ENCODE measurements around the gene PLEKHA4. TPM values are rescaled to one million over a fixed set of nuclear protein-coding genes. Genes with fewer than 3 reads are reported as not detected.
"Not testable (repeated sequence)": the region's sequence is repeated elsewhere in the genome, so short reads cannot be mapped to it uniquely, and the experiment has no call there.

The PLEKHA4 gene
- total RNA-seq, 1 experiment from 2014 or later: 20.7 TPM

DNA sequence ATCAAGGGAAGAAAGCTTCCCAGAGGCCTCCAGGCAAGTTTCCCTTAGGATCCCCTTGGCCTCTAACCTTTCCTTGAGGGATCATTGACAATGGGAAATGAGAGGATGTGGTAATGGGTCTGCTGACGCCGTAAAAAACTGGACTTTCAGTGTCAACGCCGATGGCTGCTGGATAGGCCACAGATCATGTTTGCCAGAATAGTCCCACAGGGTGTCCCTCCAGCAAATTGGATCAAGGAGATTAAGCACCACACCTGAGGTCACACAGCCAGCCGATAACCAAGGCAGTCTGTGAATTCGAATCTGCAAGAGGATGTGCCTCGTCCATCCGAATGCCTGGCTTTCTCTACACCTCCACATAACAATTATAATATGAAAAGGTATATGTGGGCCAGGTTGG lies 75.1 kb downstream of the PLEKHA4 start:
- Histone ChIP-seq H3K27ac (ENCODE audit: low read depth, low read length, poor library complexity, severe bottlenecking) (no peak overlapping the region), H3K4me3 (ENCODE audit: low read depth, low read length, poor library complexity, severe bottlenecking) (no peak overlapping the region), H3K4me1 (ENCODE audit: insufficient read depth, low read length, poor library complexity, severe bottlenecking) (no peaks in the 10 kb centered on the region), H3K9me3 (ENCODE audit: low read depth, low read length, poor library complexity, severe bottlenecking) (no peaks in the 10 kb centered on the region), H3K27me3 (replicated peaks; ENCODE audit: insufficient read depth, low read depth, low read length, poor library complexity) (no peaks in the 10 kb centered on the region), H3K36me3 (ENCODE audit: insufficient read depth, low read length, poor library complexity, severe bottlenecking) (no peaks in the 10 kb centered on the region)
- intact Hi-C loops (cut with micrococcal nuclease; ENCODE audit: unreplicated experiment): loop anchor here (10.0 kb wide), 1 partner anchor 432 kb away; no protein-coding TSS in a partner anchor
- DNase-seq (ENCODE audit: low spot score): no peak
- POLR2A ChIA-PET (ENCODE audit: low non-redundant PET): no interaction called here
- CTCF ChIA-PET: no interaction called here
- no peak for TF ChIP-seq EZH2 (IDR thresholded peaks at IDR 0.05; ENCODE audit: borderline replicate concordance, low read depth, low read length, poor library complexity, severe bottlenecking)
- TF ChIP-seq, protein P1, sequence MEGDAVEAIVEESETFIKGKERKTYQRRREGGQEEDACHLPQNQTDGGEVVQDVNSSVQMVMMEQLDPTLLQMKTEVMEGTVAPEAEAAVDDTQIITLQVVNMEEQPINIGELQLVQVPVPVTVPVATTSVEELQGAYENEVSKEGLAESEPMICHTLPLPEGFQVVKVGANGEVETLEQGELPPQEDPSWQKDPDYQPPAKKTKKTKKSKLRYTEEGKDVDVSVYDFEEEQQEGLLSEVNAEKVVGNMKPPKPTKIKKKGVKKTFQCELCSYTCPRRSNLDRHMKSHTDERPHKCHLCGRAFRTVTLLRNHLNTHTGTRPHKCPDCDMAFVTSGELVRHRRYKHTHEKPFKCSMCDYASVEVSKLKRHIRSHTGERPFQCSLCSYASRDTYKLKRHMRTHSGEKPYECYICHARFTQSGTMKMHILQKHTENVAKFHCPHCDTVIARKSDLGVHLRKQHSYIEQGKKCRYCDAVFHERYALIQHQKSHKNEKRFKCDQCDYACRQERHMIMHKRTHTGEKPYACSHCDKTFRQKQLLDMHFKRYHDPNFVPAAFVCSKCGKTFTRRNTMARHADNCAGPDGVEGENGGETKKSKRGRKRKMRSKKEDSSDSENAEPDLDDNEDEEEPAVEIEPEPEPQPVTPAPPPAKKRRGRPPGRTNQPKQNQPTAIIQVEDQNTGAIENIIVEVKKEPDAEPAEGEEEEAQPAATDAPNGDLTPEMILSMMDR (conservative IDR thresholded peaks at IDR 0.05; ENCODE audit: low read depth, low read length): no peak
- BruUV-seq (replicated peaks): no TSS peak

DNA sequence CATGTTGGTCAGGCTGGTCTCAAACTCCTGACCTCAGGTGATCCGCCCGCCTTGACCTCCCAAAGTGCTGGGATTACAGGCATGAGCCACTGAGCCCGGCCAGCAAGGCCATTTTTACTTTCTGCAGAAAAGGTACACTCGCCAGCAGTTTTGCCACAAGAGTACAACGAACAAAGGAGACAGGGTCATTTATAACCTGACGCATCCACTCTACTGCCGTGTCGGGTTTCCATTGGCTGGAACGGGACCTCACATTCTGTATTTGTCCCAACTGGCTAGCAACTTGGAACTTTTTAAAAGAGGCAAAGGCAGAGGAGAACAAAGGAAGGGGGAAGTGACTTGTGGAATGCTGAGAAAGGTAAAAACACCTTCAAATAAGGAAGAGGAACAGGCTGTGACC lies 81.1 kb downstream of the PLEKHA4 start:
- not testable (repeated sequence) for H3K4me3 ChIP-seq (ENCODE audit: low read depth, low read length, poor library complexity, severe bottlenecking)

More for the DNA sequence above, 81.1 kb downstream of the PLEKHA4 start:
- POLR2A ChIA-PET (ENCODE audit: low non-redundant PET): interaction anchor here (0.7 kb wide), 1 partner anchor 183 kb away, joined by 11 read pairs; no protein-coding TSS in a partner anchor
- DNase-seq (ENCODE audit: low spot score); H3K9me3 ChIP-seq (ENCODE audit: low read depth, low read length, poor library complexity, severe bottlenecking); H3K36me3 ChIP-seq (ENCODE audit: insufficient read depth, low read length, poor library complexity, severe bottlenecking); BruUV-seq (replicated peaks); H3K27ac ChIP-seq (ENCODE audit: low read depth, low read length, poor library complexity, severe bottlenecking); H3K27me3 ChIP-seq (replicated peaks; ENCODE audit: insufficient read depth, low read depth, low read length, poor library complexity); H3K4me1 ChIP-seq (ENCODE audit: insufficient read depth, low read length, poor library complexity, severe bottlenecking); intact Hi-C loops (cut with micrococcal nuclease; ENCODE audit: unreplicated experiment): not testable (repeated sequence)
- CTCF ChIA-PET: interaction anchor here (0.6 to 1.6 kb wide), 8 partner anchors 11 to 409 kb away, joined by 3 to 24 read pairs (median 6); partner anchors contain the start of gene HSD17B14

Other genes with a start within 250 kb of the PLEKHA4 start
- 1,417 and 1,448 TPM in 2 replicates for gene RPL18, start 249.4 kb downstream of the PLEKHA4 start, total RNA-seq (2021)
- 38.8 and 43.0 TPM in 2 replicates for gene SPHK2, start 249.1 kb downstream of the PLEKHA4 start, total RNA-seq (2021)
- 14.2 and 22.1 TPM in 2 replicates for gene DBP, start 231.2 kb downstream of the PLEKHA4 start, total RNA-seq (2021)
- gene CA11, start 222.4 kb downstream of the PLEKHA4 start, total RNA-seq (2021): 36.8 and 38.2 TPM in 2 replicates
- gene NTN5, start 195.6 kb downstream of the PLEKHA4 start, total RNA-seq (2021): not detected in 2 replicates
- not detected in 2 replicates for gene FUT2, start 172.6 kb downstream of the PLEKHA4 start, total RNA-seq (2021)
- gene MAMSTR, start 148.9 kb downstream of the PLEKHA4 start, total RNA-seq (2021): 4.7 and 5.9 TPM in 2 replicates
- 3.8 and 5.0 TPM in 2 replicates for gene RASIP1, start 128.0 kb downstream of the PLEKHA4 start, total RNA-seq (2021)
- not detected in 2 replicates for gene IZUMO1, start 121.7 kb downstream of the PLEKHA4 start, total RNA-seq (2021)
- gene FUT1, start 116.0 kb downstream of the PLEKHA4 start, total RNA-seq (2021): 0.06 and 0.15 TPM in 2 replicates
- not detected in 2 replicates for gene FGF21, start 113.1 kb downstream of the PLEKHA4 start, total RNA-seq (2021)
- 54.0 and 62.7 TPM in 2 replicates for gene BCAT2, start 57.6 kb downstream of the PLEKHA4 start, total RNA-seq (2021)
- gene HSD17B14, start 32.1 kb downstream of the PLEKHA4 start, total RNA-seq (2021): 2.0 and 3.0 TPM in 2 replicates
- 27.6 and 41.2 TPM in 2 replicates for gene PPP1R15A, start 3.8 kb upstream of the PLEKHA4 start, total RNA-seq (2021)
- not detected in 2 replicates for gene TULP2, start 30.1 kb upstream of the PLEKHA4 start, total RNA-seq (2021)
- 86.7 and 109 TPM in 2 replicates for gene NUCB1, start 31.7 kb upstream of the PLEKHA4 start, total RNA-seq (2021)
- gene DHDH, start 65.1 kb upstream of the PLEKHA4 start, total RNA-seq (2021): not detected in 2 replicates
- gene BAX, start 86.3 kb upstream of the PLEKHA4 start, total RNA-seq (2021): 103 and 112 TPM in 2 replicates
- 1,330 and 1,983 TPM in 2 replicates for gene FTL, start 96.7 kb upstream of the PLEKHA4 start, total RNA-seq (2021)
- 54.6 and 57.0 TPM in 2 replicates for gene GYS1, start 124.7 kb upstream of the PLEKHA4 start, total RNA-seq (2021)
- 227 and 241 TPM in 2 replicates for gene RUVBL2, start 125.3 kb upstream of the PLEKHA4 start, total RNA-seq (2021)
- not detected in 2 replicates for gene LHB, start 148.5 kb upstream of the PLEKHA4 start, total RNA-seq (2021)
- gene CGB3, start 155.7 kb upstream of the PLEKHA4 start, total RNA-seq (2021): not detected in 2 replicates
- not detected in 2 replicates for gene CGB2, start 163.3 kb upstream of the PLEKHA4 start, total RNA-seq (2021)
- not detected in 2 replicates for gene CGB1, start 168.3 kb upstream of the PLEKHA4 start, total RNA-seq (2021)
- gene CGB5, start 175.2 kb upstream of the PLEKHA4 start, total RNA-seq (2021): not detected in 2 replicates
- not detected in 2 replicates for gene CGB8, start 180.5 kb upstream of the PLEKHA4 start, total RNA-seq (2021)
- not detected in 2 replicates for gene CGB7, start 189.1 kb upstream of the PLEKHA4 start, total RNA-seq (2021)
- gene NTF4, start 196.2 kb upstream of the PLEKHA4 start, total RNA-seq (2021): not detected in 2 replicates
- gene KCNA7, start 204.1 kb upstream of the PLEKHA4 start, total RNA-seq (2021): not detected in 2 replicates
- gene SNRNP70, start 216.8 kb upstream of the PLEKHA4 start, total RNA-seq (2021): 291 and 295 TPM in 2 replicates
- gene LIN7B, start 245.8 kb upstream of the PLEKHA4 start, total RNA-seq (2021): 19.9 and 24.3 TPM in 2 replicates